ENCODE results near the gene PHF12.

PHF12 gene

GRCh38 chr17:28978356-28978964 is 27.1 kb upstream of the PHF12 start:
- Histone ChIP-seq H3K4me1 (ENCODE audit: insufficient read depth, low read length) (peaks cover 8% of the 10 kb centered on the region; the same call in 1 of the 2 replicates), H3K79me2 (ENCODE audit: insufficient read depth, low read length) (no peaks in the 10 kb centered on the region), H3K4me3 (ENCODE audit: low read depth in 1 of 2, low read length in 2 of 2) (no peak overlapping the region), H3K27ac (ENCODE audit: low read length) (no peak overlapping the region), H3K27me3 (ENCODE audit: insufficient read depth, low read length, poor library complexity) (peaks cover 2% of the 10 kb centered on the region), H3K9ac (ENCODE audit: low read depth, low read length) (no peak overlapping the region), H3K9me3 (ENCODE audit: insufficient read depth, low read length, severe bottlenecking) (no peaks in the 10 kb centered on the region), H3K36me3 (ENCODE audit: insufficient read depth, low read length) (no peaks in the 10 kb centered on the region), H4K20me1 (ENCODE audit: insufficient read depth, low read length) (no peaks in the 10 kb centered on the region), H2AFZ (ENCODE audit: low read depth, low read length) (no peak overlapping the region), H3K4me2 (ENCODE audit: insufficient read depth, low read length) (no peak overlapping the region)
- ATAC-seq (ENCODE audit: insufficient read depth, low read depth) = no peak
- no peak for TF ChIP-seq CTCF (IDR thresholded peaks at IDR 0.05; ENCODE audit: borderline replicate concordance, extremely low read depth, low read length, poor library complexity, severe bottlenecking)
- no peak for TF ChIP-seq EZH2 (IDR thresholded peaks at IDR 0.05; ENCODE audit: borderline replicate concordance, low read depth, low read length, severe bottlenecking)
- no peak for DNase-seq

- ATAC-seq (ENCODE audit: insufficient read depth, low read depth) (no peak), DNase-seq (no peak)
- Histone ChIP-seq H3K4me2 (ENCODE audit: insufficient read depth, low read length) (no peak overlapping the region), H3K27me3 (ENCODE audit: insufficient read depth, low read length, poor library complexity) (peaks cover 2% of the 10 kb centered on the region), H4K20me1 (ENCODE audit: insufficient read depth, low read length) (no peaks in the 10 kb centered on the region), H3K36me3 (ENCODE audit: insufficient read depth, low read length) (no peaks in the 10 kb centered on the region), H3K9ac (ENCODE audit: low read depth, low read length) (no peak overlapping the region), H3K4me1 (ENCODE audit: insufficient read depth, low read length) (peaks cover 8% of the 10 kb centered on the region; the same call in 1 of the 2 replicates), H3K79me2 (ENCODE audit: insufficient read depth, low read length) (no peaks in the 10 kb centered on the region), H3K9me3 (ENCODE audit: insufficient read depth, low read length, severe bottlenecking) (no peaks in the 10 kb centered on the region), H3K4me3 (ENCODE audit: low read depth in 1 of 2, low read length in 2 of 2) (no peak overlapping the region), H2AFZ (ENCODE audit: low read depth, low read length) (no peak overlapping the region), H3K27ac (ENCODE audit: low read length) (no peak overlapping the region)
- TF ChIP-seq EZH2 (IDR thresholded peaks at IDR 0.05; ENCODE audit: borderline replicate concordance, low read depth, low read length, severe bottlenecking) (no peak), CTCF (IDR thresholded peaks at IDR 0.05; ENCODE audit: borderline replicate concordance, extremely low read depth, low read length, poor library complexity, severe bottlenecking) (no peak)
Observed at GRCh38 chr17:28977659-28978355, 26.5 kb upstream of the PHF12 start.

GRCh38 chr17:28975646-28976045 is 24.3 kb upstream of the PHF12 start:
- Histone ChIP-seq H4K20me1 (ENCODE audit: insufficient read depth, low read length) (no peaks in the 10 kb centered on the region), H3K4me2 (ENCODE audit: insufficient read depth, low read length) (no peak overlapping the region), H3K4me3 (ENCODE audit: low read depth in 1 of 2, low read length in 2 of 2) (no peak overlapping the region), H3K4me1 (ENCODE audit: insufficient read depth, low read length) (no peaks in the 10 kb centered on the region), H3K27me3 (ENCODE audit: insufficient read depth, low read length, poor library complexity) (peaks cover 5% of the 10 kb centered on the region), H3K9ac (ENCODE audit: low read depth, low read length) (no peak overlapping the region), H2AFZ (ENCODE audit: low read depth, low read length) (no peak overlapping the region), H3K36me3 (ENCODE audit: insufficient read depth, low read length) (no peaks in the 10 kb centered on the region), H3K27ac (ENCODE audit: low read length) (no peak overlapping the region), H3K79me2 (ENCODE audit: insufficient read depth, low read length) (no peaks in the 10 kb centered on the region), H3K9me3 (ENCODE audit: insufficient read depth, low read length, severe bottlenecking) (no peaks in the 10 kb centered on the region)
- no peak for ATAC-seq (ENCODE audit: insufficient read depth, low read depth)
- TF ChIP-seq CTCF (IDR thresholded peaks at IDR 0.05; ENCODE audit: borderline replicate concordance, extremely low read depth, low read length, poor library complexity, severe bottlenecking) = no peak
- no peak for TF ChIP-seq EZH2 (IDR thresholded peaks at IDR 0.05; ENCODE audit: borderline replicate concordance, low read depth, low read length, severe bottlenecking)
- no peak for DNase-seq

Data from DND-41 (cell line).